ENCODE measurements around the gene TECTB. TPM values are rescaled to one million over a fixed set of nuclear protein-coding genes. Genes with fewer than 3 reads are reported as not detected.

TECTB gene
- total RNA-seq, 1 donor from 2014 or later: 0.05 TPM

GRCh38 chr10:112274831-112275230 is 8.4 kb upstream of the TECTB start:
- DNase-seq (ENCODE audit: low read depth): no peak

- DNase-seq (ENCODE audit: low read depth): no peak
These were observed 7.5 kb upstream of the TECTB start for GRCh38 chr10:112275512-112276245.

- no peak for DNase-seq (ENCODE audit: low read depth)
These were observed 4.3 kb upstream of the TECTB start for GRCh38 chr10:112278871-112279270.

GRCh38 chr10:112279433-112279832 is 3.8 kb upstream of the TECTB start:
- no peak for DNase-seq (ENCODE audit: low read depth)

GRCh38 chr10:112280205-112280921 is 2.8 kb upstream of the TECTB start:
- no peak for DNase-seq (ENCODE audit: low read depth)

- DNase-seq (ENCODE audit: low read depth): no peak
These were observed 1.1 kb upstream of the TECTB start for GRCh38 chr10:112282086-112282485.

GRCh38 chr10:112286837-112287818 is 3.9 kb downstream of the TECTB start:
- no peak for DNase-seq (ENCODE audit: low read depth)

- DNase-seq (ENCODE audit: low read depth): no peak
These were observed 4.6 kb downstream of the TECTB start for GRCh38 chr10:112287844-112288243.

GRCh38 chr10:112288486-112288885 is 5.3 kb downstream of the TECTB start:
- DNase-seq (ENCODE audit: low read depth): no peak

- peak; percentile 10 for DNase-seq (ENCODE audit: low read depth)
These were observed 6.3 kb downstream of the TECTB start for GRCh38 chr10:112289373-112290053.

- DNase-seq (ENCODE audit: low read depth): no peak
These were observed 6.8 kb downstream of the TECTB start for GRCh38 chr10:112290054-112290373.

- no peak for DNase-seq (ENCODE audit: low read depth)
These were observed 11.0 kb downstream of the TECTB start for GRCh38 chr10:112294169-112294568.

GRCh38 chr10:112295853-112296830 is 12.9 kb downstream of the TECTB start:
- DNase-seq (ENCODE audit: low read depth): peak; percentile 78

- DNase-seq (ENCODE audit: low read depth): no peak
These were observed 13.7 kb downstream of the TECTB start for GRCh38 chr10:112296908-112297331.

- no peak for DNase-seq (ENCODE audit: low read depth)
These were observed 15.4 kb downstream of the TECTB start for GRCh38 chr10:112298581-112298980.

GRCh38 chr10:112299456-112299855 is 16.3 kb downstream of the TECTB start:
- DNase-seq (ENCODE audit: low read depth): no peak

GRCh38 chr10:112302335-112302734 is 19.1 kb downstream of the TECTB start:
- DNase-seq (ENCODE audit: low read depth): no peak

- DNase-seq (ENCODE audit: low read depth): no peak
These were observed 20.3 kb downstream of the TECTB start for GRCh38 chr10:112303528-112303927.

GRCh38 chr10:112304267-112304859 is 21.2 kb downstream of the TECTB start:
- DNase-seq (ENCODE audit: low read depth): no peak
